ENCODE data around the gene KLK5.
A peak's percentile ranks its signal among the peaks of the same experiment; 100 is the strongest.
"Not testable (repeated sequence)": the region's sequence is repeated elsewhere in the genome, so short reads cannot be mapped to it uniquely, and the experiment has no call there.

KLK5 gene

DNA sequence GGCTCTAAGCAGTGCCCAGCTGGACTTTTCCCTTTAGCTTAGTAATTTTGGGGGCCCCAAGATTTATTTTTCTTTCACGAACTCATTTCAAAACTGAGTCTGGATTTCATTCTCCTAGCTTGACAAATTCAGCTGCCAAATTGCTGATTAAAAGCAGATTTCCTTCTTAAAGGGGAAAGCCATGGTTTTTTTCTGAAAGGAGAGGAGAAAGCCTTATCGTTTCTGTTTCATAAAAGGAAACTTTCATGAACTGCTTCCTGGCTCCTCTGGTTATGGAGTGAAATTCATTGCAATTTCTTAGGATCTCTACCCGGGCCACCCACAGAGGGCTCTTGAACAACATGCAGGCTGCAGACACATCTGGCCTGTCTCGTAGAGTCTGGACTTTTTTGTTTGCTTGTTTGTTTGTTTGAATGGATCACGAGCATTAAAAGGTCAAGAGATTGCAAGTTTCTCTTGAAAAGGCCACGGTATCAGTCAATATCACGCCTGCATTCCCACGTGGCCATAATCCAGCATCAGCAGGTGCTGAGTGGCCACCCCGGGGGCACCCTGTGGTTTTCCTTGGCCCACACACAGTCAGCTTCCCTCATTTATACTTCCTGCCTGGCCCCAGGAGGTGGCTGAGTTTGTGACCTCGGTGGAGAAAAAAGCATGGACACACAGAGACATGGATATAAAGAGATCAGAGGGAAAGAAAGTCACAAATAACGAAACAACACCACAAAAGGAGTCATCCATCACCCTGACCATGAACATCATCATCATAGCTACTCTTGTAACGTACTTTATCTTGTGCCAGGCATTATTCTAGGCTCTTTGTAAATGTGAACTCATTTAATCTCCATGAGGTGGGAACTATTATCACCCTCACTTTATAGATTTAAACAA lies 31.2 kb downstream of the KLK5 start:
- DNase-seq = peak; percentile 12

GRCh38 chr19:50916069-50916468 lies 36.8 kb downstream of the KLK5 start:
- DNase-seq = no peak

DNA sequence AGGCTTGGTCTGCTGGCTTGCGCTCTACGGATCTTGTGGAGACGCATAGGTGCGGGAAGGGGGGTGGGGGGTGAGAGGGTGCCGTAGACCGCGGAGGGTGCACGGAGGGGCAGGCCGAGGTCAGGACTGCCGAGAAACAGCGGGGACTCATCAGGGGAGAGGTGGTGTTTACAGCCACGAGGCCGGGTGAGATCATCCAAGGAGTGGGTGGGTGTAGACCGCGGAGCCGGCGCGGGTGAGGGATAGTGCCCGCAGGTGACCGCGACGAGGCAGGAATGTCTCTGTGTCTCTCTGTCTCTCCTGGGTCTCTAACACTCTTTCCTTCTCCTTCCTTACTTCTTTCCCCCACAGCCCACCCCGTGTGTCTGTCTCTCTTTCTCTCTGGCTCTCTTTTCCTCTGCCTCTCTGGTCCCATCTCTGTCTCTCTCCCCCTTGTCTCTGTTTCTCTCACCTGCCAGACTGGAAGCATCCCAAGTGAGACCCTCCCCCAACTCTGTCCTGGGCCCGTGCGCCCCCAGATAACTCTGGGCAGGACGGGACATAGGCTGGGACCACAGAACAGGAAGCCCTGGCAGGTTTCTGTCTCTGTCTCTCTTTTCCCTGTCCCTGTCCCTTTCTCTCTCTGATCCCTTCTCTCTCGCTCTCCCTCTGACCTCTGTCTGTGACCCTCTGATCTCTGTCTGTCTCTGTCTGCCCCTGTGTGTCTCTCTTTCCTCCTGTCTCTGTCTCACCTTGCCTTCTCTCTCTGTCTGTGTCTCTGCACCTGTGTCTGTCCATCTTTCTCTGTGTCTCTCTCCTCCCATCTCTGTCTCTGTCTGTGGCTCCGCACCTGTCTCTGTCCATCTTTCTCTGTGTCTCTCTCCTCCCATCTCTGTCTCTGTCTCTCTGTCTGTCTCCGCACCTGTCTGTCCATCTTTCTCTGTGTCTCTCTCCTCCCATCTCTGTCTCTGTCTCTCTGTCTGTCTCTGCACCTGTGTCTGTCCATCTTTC lies 39.8 kb downstream of the KLK5 start:
- no peak for DNase-seq

- no peak for DNase-seq
These were observed 40.7 kb downstream of the KLK5 start for GRCh38 chr19:50912102-50912599.

GRCh38 chr19:50911206-50912101 lies 41.4 kb downstream of the KLK5 start, which contains the start of gene KLK4:
KLK4 (minus strand) TSS chr19:50911395; CDS start chr19:50910738, 657 bp downstream.
- no peak for DNase-seq

GRCh38 chr19:50910722-50911121 lies 42.1 kb downstream of the KLK5 start:
- DNase-seq = no peak

DNA sequence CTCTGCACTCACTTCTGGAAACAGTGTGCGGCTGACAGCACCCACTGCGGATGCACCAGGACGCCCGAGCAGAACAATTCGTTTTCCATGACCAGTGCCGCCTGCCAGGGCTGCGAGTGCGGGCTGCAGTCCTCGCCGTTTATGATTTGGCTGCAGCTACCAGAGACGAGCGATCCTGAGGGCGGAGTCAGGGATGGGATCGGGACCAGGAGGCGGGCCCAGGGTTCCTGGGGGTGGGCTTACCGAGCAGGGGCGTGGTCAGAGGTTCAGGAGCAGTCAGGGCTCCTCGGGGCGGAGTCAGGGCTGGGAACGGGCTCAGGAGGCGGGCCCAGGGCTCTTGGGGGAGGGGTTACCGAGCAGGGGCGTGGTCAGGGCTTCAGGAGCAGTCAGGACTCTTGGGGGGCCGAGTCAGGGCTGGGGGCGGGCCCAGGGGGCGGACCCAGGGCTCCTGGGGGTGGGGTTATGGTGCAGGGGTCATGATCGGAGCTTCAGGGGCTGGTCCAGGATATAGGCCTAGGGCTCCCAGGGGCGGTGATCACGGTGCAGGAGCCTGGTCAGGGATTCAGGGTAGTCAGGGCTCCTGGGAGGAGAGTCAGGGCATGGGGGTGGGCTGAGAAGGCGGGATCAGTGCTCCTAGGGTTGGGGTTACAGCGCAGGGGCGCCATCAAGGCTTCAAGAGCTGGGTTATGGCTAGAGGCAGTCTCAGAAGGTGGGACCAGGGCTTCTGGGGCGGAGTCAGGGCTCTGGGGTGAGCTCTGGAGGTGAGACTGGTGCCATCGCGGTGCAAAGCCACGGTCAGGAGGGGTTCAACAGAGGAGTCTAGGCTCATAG lies 43.4 kb downstream of the KLK5 start:
- DNase-seq = peak; percentile 45

DNA sequence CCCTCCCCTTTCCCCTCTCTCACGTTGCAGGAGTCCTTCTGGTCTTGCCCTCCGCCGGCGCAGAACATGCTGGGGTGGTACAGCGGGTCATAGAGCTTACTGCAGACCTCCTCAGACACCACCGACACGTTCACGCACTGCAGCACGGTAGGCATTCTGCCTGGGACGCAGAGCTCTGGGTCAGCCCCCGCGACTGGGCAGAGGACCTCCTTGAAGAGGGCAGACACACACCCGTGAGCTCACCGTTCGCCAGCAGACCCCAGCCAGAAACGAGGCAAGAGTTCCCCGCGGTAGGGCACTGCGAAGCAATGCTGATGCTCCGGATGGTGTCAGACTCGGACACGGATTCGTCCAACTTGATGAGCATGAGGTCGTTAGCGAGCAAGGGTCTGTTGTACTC lies 44.5 kb downstream of the KLK5 start:
- no peak for DNase-seq

GRCh38 chr19:50906217-50906616 lies 46.6 kb downstream of the KLK5 start:
- DNase-seq = no peak

DNA sequence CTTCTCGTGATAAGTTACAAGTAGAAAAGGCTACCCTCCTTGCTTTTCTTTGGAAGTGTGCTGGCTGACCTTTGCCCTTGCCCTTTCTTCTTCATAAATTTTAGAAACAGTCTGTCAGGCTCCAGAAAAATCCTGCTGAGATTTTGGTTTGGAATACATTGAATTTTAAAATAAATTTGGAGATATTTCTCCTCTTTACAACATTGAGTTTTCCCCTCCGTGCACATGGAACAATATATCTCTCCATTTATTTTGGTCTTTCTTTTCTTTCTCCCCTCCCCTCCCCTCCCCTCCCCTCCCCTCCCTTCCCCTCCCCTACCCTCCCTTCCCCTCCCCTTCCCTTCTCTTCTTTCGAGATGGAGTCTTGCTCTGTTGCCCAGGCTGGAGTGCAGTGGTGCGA lies 50.2 kb downstream of the KLK5 start:
- no peak for DNase-seq

DNA sequence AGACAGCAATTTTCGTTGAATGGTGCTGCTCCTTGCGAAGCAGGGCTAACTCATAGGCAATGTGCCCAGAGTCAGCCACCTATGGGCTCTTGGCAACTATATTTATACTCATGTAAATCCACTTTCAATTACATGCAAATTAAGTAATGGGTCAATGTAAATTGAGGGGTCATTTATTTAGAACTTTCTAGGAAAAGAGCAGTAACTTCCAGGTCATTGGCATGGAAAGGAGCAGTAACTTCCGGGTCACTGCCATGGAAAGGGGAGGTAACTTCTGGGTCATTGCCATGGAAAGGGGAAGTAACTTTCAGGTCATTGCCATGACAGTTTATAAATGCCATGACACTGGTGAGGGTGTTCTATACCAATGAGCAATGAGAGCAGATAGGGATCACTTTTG lies 53.3 kb downstream of the KLK5 start:
- no peak for DNase-seq

GRCh38 chr19:50898018-50898417 lies 54.8 kb downstream of the KLK5 start:
- no peak for DNase-seq

- DNase-seq = no peak
These were observed 55.2 kb downstream of the KLK5 start for GRCh38 chr19:50897612-50898011.

DNA sequence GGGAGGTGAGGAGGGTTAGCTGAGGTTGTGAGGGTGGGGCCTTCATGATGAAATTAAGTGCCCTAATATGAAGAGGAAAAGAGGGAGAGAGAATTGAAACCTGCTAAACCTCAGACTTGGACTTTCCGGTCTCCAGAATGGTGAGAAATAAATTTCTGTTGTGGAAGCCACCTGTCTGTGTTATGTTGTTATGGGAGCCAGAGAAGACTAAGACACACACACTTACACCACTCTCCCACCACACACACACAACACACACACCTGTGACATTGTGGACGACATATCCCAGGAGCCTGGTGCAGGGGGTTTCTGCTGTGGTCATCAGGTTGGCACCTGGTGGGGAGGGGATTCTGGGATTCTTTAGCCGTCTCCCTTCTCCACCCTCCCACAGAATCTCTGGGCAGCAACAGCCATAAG lies 55.6 kb downstream of the KLK5 start:
- no peak for DNase-seq

- peak; percentile 47 for DNase-seq
These were observed 56.1 kb downstream of the KLK5 start for GRCh38 chr19:50896591-50897190.

- not testable (repeated sequence) for DNase-seq
These were observed 56.7 kb downstream of the KLK5 start for GRCh38 chr19:50896089-50896590.

DNA sequence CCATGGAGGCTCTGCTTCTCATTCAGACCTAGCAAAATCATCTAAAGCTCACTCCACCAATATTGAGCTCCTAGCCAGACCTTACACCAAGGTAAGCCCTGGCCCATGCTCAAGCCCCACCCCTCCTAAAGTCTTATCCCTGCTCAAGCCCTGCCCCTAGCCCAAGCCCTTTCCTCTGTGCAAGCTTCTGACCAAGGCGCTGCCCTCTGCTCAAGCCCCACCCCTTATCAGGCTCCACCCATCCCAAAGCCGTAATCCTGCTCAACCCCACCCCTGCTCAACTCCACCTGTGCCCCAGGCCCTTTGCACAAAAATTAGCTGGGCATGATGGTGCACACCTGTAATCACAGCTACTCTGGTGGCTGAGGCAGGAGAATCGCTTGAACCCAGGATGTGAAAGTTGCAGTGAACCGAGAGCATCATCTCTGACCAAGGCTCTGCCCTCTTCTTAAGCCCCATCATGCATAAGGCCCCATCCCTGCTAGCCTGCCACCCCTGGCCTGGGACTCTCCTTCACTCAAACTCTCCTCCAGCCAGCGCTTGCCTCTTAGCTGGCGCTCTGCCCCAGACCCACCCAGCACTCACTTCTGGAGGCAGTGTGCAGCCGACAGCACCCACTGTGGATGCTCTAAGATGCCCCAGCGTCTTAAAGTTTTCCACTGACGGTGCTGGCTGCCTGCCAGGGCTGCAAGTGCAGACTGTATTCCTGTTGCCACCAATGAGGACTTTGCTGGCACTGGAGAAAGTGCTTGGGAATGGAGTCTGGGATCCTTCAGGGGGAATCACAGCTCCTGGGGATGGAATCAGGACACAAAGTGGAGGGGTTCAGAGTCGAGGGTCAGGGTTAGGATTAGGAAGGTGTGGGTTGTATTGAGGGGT lies 58.1 kb downstream of the KLK5 start:
- no peak for DNase-seq

Data from EL (cell line).